GM18508 (cell line): ENCODE results near the gene RHOV.

Source experiments
- ATAC-seq: cut with Tn5 transposase; IDR thresholded peaks from one replicate; pipeline ENCODE4 v1.9.1; 2021; ENCODE audit warnings: moderate number of reproducible peaks; ENCODE audit not compliant: insufficient read depth, unreplicated experiment

RHOV gene

GRCh38 chr15:40906091-40906990 is 32.3 kb upstream of the RHOV start:
- ATAC-seq: no peak

GRCh38 chr15:40904552-40905201 is 30.6 kb upstream of the RHOV start:
- ATAC-seq: no peak

- no peak for ATAC-seq
Observed at GRCh38 chr15:40902605-40903561, 28.8 kb upstream of the RHOV start.

- no peak for ATAC-seq
Observed at GRCh38 chr15:40901053-40901443, 27.0 kb upstream of the RHOV start.

GRCh38 chr15:40900256-40901052 is 26.4 kb upstream of the RHOV start:
- ATAC-seq: no peak

GRCh38 chr15:40899536-40900207 is 25.6 kb upstream of the RHOV start:
- ATAC-seq: no peak

- no peak for ATAC-seq
Observed at GRCh38 chr15:40894681-40895448, 20.8 kb upstream of the RHOV start.

- ATAC-seq: peak; percentile 45
Observed at GRCh38 chr15:40893733-40894680, 20.0 kb upstream of the RHOV start, which contains the start of gene VPS18. Gene VPS18 (plus strand): TSS chr15:40894450. CDS start chr15:40894769, 319 bp downstream.

- no peak for ATAC-seq
Observed at GRCh38 chr15:40893019-40893670, 19.1 kb upstream of the RHOV start.

GRCh38 chr15:40892447-40893012 is 18.5 kb upstream of the RHOV start:
- ATAC-seq: no peak

- ATAC-seq: no peak
Observed at GRCh38 chr15:40891810-40892446, 17.9 kb upstream of the RHOV start.

GRCh38 chr15:40891138-40891537 is 17.1 kb upstream of the RHOV start:
- no peak for ATAC-seq

GRCh38 chr15:40889112-40889511 is 15.1 kb upstream of the RHOV start:
- no peak for ATAC-seq

GRCh38 chr15:40886586-40886985 is 12.6 kb upstream of the RHOV start:
- no peak for ATAC-seq

GRCh38 chr15:40881351-40881750 is 7.3 kb upstream of the RHOV start:
- ATAC-seq: no peak

GRCh38 chr15:40879609-40880008 is 5.6 kb upstream of the RHOV start:
- no peak for ATAC-seq
